AG04449 (cell line): ENCODE data around the gene GNAO1.

Source experiments
- CTCF ChIA-PET: fragments of 350-600 bp; formaldehyde crosslinking; extraction: SDS; loops from one replicate; lab custom pipeline; 2021; ENCODE audit warnings: antibody characterized with exemption; lab: Yijun Ruan, JAX
- POLR2A ChIA-PET: fragments of 400-600, 350-600 bp; formaldehyde crosslinking; extraction: SDS; loops from one replicate; lab custom pipeline; 2020; ENCODE audit warnings: antibody characterized with exemption, inconsistent platforms; lab: Yijun Ruan, JAX
- DNase-seq: peaks from one replicate; pipeline ENCODE4 v3.0.0-alpha.2; 2010; ENCODE audit warnings: low read depth, low spot score
- H3K4me3 ChIP-seq: 2 replicates; pipeline ENCODE4 v1.5.1; 2011; ENCODE audit warnings: low read depth, mild to moderate bottlenecking, control low read depth, low read length
- TF ChIP-seq, protein P1 (sequence below): IDR thresholded peaks from one replicate; pipeline ENCODE4 v1.5.1; 2011; ENCODE audit warnings: mild to moderate bottlenecking, moderate library complexity, low read length, control low read depth, inconsistent platforms; ENCODE audit not compliant: insufficient read depth; ENCODE audit errors: missing control alignments

GNAO1 gene

DNA sequence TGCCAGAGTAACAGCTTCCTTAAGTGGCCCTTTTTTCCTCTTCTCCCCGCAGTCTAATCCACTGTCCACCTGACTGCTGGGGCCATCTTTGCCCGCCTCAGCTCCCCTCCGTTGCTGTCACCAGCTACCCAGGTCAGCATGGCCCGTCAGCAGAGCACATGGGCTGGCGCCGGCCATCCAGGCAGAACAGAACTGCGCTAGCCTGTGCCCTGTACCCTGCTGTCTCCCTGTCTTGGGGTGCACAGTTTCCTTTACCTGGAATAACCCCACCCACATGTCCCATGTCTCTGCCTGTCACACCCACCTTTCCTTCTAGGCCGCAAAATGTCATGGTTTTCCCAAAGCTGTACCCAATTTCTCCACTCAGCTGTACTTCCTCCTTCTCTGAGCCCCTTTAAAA lies 55.7 kb downstream of the GNAO1 start:
- no peak overlapping the region for H3K4me3 ChIP-seq
- ChIA-PET POLR2A (no interaction called here), CTCF (no interaction called here)
- TF ChIP-seq, protein P1, sequence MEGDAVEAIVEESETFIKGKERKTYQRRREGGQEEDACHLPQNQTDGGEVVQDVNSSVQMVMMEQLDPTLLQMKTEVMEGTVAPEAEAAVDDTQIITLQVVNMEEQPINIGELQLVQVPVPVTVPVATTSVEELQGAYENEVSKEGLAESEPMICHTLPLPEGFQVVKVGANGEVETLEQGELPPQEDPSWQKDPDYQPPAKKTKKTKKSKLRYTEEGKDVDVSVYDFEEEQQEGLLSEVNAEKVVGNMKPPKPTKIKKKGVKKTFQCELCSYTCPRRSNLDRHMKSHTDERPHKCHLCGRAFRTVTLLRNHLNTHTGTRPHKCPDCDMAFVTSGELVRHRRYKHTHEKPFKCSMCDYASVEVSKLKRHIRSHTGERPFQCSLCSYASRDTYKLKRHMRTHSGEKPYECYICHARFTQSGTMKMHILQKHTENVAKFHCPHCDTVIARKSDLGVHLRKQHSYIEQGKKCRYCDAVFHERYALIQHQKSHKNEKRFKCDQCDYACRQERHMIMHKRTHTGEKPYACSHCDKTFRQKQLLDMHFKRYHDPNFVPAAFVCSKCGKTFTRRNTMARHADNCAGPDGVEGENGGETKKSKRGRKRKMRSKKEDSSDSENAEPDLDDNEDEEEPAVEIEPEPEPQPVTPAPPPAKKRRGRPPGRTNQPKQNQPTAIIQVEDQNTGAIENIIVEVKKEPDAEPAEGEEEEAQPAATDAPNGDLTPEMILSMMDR, result no peak
- DNase-seq, result no peak

DNA sequence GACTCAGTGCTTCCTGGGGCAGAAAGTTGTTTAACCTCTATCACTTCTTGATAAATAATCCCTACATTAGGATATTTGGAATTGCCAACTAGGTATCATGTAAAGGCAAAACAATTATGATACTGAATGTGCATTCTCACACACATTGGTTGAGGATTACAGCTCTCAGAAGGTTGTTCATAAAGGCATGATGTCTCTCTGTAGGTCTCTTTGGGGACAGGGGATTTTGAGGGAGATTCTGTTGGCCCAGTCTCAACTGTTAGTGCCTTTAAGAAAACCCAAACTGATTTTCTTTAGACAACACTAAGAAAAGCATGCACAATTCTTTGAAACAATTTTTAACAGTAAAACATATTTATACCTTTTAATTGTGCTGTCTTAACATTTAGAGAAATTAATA lies 56.5 kb downstream of the GNAO1 start:
- H3K4me3 ChIP-seq, result no peak overlapping the region
- TF ChIP-seq, protein P1, result no peak
- CTCF ChIA-PET, result no interaction called here
- no peak for DNase-seq
- POLR2A ChIA-PET, result no interaction called here

GRCh38 chr16:56252835-56253234 lies 61.5 kb downstream of the GNAO1 start:
- ChIA-PET CTCF (interaction anchor here (1.1 to 2.8 kb wide), 4 partner anchors 9 to 65 kb away, joined by 3 to 13 read pairs (median 6); no protein-coding TSS in a partner anchor), POLR2A (no interaction called here)
- no peak overlapping the region for H3K4me3 ChIP-seq
- no peak for DNase-seq
- TF ChIP-seq, protein P1, result no peak

DNA sequence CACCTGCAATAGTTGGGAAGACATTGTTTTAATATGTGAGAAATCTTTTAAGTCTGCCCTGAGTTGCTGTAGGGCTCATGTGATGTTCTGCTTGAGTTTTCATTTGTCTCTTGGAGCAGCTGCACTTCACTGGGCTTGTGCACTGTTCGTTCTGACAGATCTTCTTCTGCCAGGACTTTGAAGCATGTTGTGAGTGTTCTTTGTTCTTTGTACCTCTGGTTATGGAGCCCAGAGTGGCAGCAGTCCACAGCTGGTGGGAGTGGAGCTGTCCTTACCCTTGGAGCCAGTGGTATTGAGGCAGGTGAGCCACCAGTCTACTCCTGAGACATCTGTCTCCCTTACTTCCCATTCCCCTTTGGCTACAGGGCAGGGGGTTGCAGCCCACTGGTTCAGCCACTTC lies 64.6 kb downstream of the GNAO1 start:
- ChIA-PET POLR2A (no interaction called here), CTCF (no interaction called here)

DNA sequence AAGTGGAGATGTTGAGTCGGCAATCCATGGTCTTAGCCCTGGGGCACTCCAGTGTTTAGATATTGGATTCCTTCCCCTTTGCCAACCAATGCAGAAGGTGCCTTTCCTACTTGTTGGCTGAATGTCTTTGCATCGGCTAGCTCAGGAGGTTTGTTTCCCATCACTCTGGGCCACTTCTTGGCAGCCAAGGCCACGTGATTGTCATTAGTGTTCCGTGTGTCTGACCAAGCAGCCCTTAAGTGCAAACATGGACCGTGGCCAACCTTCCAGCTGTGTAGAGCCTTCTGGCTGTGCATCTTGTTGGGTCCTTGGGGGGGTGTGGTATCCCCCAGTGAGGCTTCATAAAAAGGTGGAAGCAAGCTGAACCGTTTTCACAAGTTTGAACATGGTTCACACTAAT lies 66.0 kb downstream of the GNAO1 start:
- no peak overlapping the region for H3K4me3 ChIP-seq
- ChIA-PET CTCF (no interaction called here), POLR2A (no interaction called here)
- TF ChIP-seq, protein P1, result no peak
- no peak for DNase-seq

More for the DNA sequence above, 64.6 kb downstream of the GNAO1 start:
- no peak overlapping the region for H3K4me3 ChIP-seq
- TF ChIP-seq, protein P1, result no peak
- DNase-seq, result no peak

- H3K4me3 ChIP-seq, result no peak overlapping the region
- DNase-seq, result no peak
- TF ChIP-seq, protein P1, result no peak
- ChIA-PET CTCF (interaction anchor here (1.1 kb wide), 1 partner anchor 11 kb away, joined by 3 read pairs; no protein-coding TSS in a partner anchor), POLR2A (no interaction called here)
Observed at GRCh38 chr16:56257666-56258342, 66.5 kb downstream of the GNAO1 start.
